Right atrium auricular region (tissue), 2 donors: ENCODE measurements around the gene GPC6. TPM values are rescaled to one million over a fixed set of nuclear protein-coding genes. Genes with fewer than 3 reads are reported as not detected.

Experiments
- DNase-seq: peaks from one replicate; pipeline ENCODE4 v3.0.0-alpha.2; 2019; ENCODE audit warnings: low spot score
- H3K27ac ChIP-seq, 2 donors: fragments of 200-600 bp; sonication (generic); 1 replicate in 1 of 2; 2 replicates in 1 of 2; pipeline ENCODE4 v1.5.1; 2016 to 2019
- H3K27me3 ChIP-seq, 2 donors: fragments of 200-600 bp; sonication (generic); one replicate each; pipeline versions ENCODE4 v1.5.1 to v1.6.0; 2017 to 2019
- H3K36me3 ChIP-seq: fragments of 200-600 bp; sonication (generic); one replicate; pipeline ENCODE4 v1.5.1; 2016
- H3K4me1 ChIP-seq, 2 donors: fragments of 200-600 bp; sonication (generic); one replicate each; pipeline versions ENCODE4 v1.5.1 to v1.6.0; 2017 to 2019
- H3K4me3 ChIP-seq, 2 donors: fragments of 200-600 bp; sonication (generic); 1 replicate in 1 of 2; 2 replicates in 1 of 2; pipeline ENCODE4 v1.5.1; 2017 to 2019; ENCODE audit warnings: mild to moderate bottlenecking in 1 of 2, moderate library complexity in 1 of 2
- H3K9me3 ChIP-seq, 2 donors: fragments of 200-600 bp; sonication (generic); one replicate each; pipeline ENCODE4 v1.5.1; 2019
- CTCF ChIP-seq, 2 donors: fragments of 200-600 bp; sonication (generic); IDR thresholded peaks; one replicate each; pipeline ENCODE4 v1.5.1; 2019; ENCODE audit warnings: antibody characterized with exemption in 2 of 2
- total RNA-seq, 2 donors: library from RNA; depleted of rRNA; stranded (reverse); fragments of >200 nt; gene quantifications; one replicate each; pipeline ENCODE4 v1.1.0, GENCODE V29; 2016

The GPC6 gene
- total RNA-seq, 2 donors from 2014 or later = 1.3 to 3.8 TPM

GRCh38 chr13:93967286-93967685 lies 740.7 kb downstream of the GPC6 start:
- no peak for TF ChIP-seq CTCF (IDR thresholded peaks at IDR 0.05)

GRCh38 chr13:93975242-93975641 lies 748.6 kb downstream of the GPC6 start:
- no peak for DNase-seq
- no peaks in the 10 kb centered on the region for H3K4me1 ChIP-seq
- no peaks in the 10 kb centered on the region for H3K36me3 ChIP-seq
- TF ChIP-seq CTCF (IDR thresholded peaks at IDR 0.05) = no peak
- no peak overlapping the region for H3K27ac ChIP-seq
- no peaks in the 10 kb centered on the region for H3K27me3 ChIP-seq
- H3K4me3 ChIP-seq = no peak overlapping the region
- no peaks in the 10 kb centered on the region for H3K9me3 ChIP-seq

More at GRCh38 chr13:93967286-93967685, 740.7 kb downstream of the GPC6 start:
- DNase-seq = no peak
- no peaks in the 10 kb centered on the region for H3K27me3 ChIP-seq
- no peak overlapping the region for H3K27ac ChIP-seq
- H3K36me3 ChIP-seq = no peaks in the 10 kb centered on the region
- no peaks in the 10 kb centered on the region for H3K9me3 ChIP-seq
- H3K4me1 ChIP-seq = no peaks in the 10 kb centered on the region
- H3K4me3 ChIP-seq = no peak overlapping the region

GRCh38 chr13:93976528-93976927 lies 749.9 kb downstream of the GPC6 start:
- no peak for DNase-seq
- H3K27me3 ChIP-seq = no peaks in the 10 kb centered on the region
- no peaks in the 10 kb centered on the region for H3K36me3 ChIP-seq
- no peak overlapping the region for H3K27ac ChIP-seq
- H3K9me3 ChIP-seq = no peaks in the 10 kb centered on the region
- TF ChIP-seq CTCF (IDR thresholded peaks at IDR 0.05) = no peak
- no peak overlapping the region for H3K4me3 ChIP-seq
- no peaks in the 10 kb centered on the region for H3K4me1 ChIP-seq

- Histone ChIP-seq H3K4me3 (no peak overlapping the region), H3K36me3 (no peaks in the 10 kb centered on the region), H3K9me3 (no peaks in the 10 kb centered on the region), H3K27ac (no peak overlapping the region), H3K27me3 (no peaks in the 10 kb centered on the region), H3K4me1 (no peaks in the 10 kb centered on the region)
- no peak for TF ChIP-seq CTCF (IDR thresholded peaks at IDR 0.05)
- no peak for DNase-seq
Observed at GRCh38 chr13:93977986-93978385, 751.4 kb downstream of the GPC6 start.

- H3K27me3 ChIP-seq = no peaks in the 10 kb centered on the region
- no peak overlapping the region for H3K4me3 ChIP-seq
- no peaks in the 10 kb centered on the region for H3K36me3 ChIP-seq
- no peak for TF ChIP-seq CTCF (IDR thresholded peaks at IDR 0.05)
- no peak overlapping the region for H3K27ac ChIP-seq
- DNase-seq = no peak
- H3K9me3 ChIP-seq = no peaks in the 10 kb centered on the region
- no peaks in the 10 kb centered on the region for H3K4me1 ChIP-seq
Observed at GRCh38 chr13:93981426-93981977, 754.9 kb downstream of the GPC6 start.
